Adipose tissue (tissue), 3 donors: ENCODE measurements around the gene SLC38A1. TPM values are rescaled to one million over a fixed set of nuclear protein-coding genes. Genes with fewer than 3 reads are reported as not detected.
"Not testable (repeated sequence)": the region's sequence is repeated elsewhere in the genome, so short reads cannot be mapped to it uniquely, and the experiment has no call there.

Experiments used
- H3K27ac ChIP-seq: one replicate; pipeline ENCODE4 v1.5.1; 2013; ENCODE audit warnings: low read depth, low read length
- WGBS, 3 donors: extraction: QIAGEN DNeasy Blood & Tissue Kit; methylation state at CpG; one replicate each; pipeline ENCODE4 v1.1.7; 2013; 5-methylcytosine and 5-hydroxymethylcytosine counted together
- polyA plus RNA-seq, 3 donors: library from polyadenylated mRNA; stranded (reverse); fragments of 200-250 nt; gene quantifications; one replicate each; pipeline ENCODE4 v1.2.3, GENCODE V29; 2013
- donor health status: healthy with polysubstance abuse.
- donor health status: Bipolar disorder and iron deficiency.
- donor health status: healthy.

SLC38A1 gene
- polyA plus RNA-seq, 3 donors, result 2.6 to 9.6 (median 3.3) TPM

GRCh38 chr12:46266382-46266791 is 2.5 kb downstream of the SLC38A1 start:
- no peak overlapping the region for H3K27ac ChIP-seq
- 32 to 71% (median 48%) methylated on average over 7 of the region's 7 CpGs for WGBS, 3 donors

GRCh38 chr12:46265734-46266133 is 3.1 kb downstream of the SLC38A1 start:
- H3K27ac ChIP-seq, result no peak overlapping the region
- 84 to 96% (median 89%) methylated on average over 3 of the region's 3 CpGs for WGBS, 3 donors

GRCh38 chr12:46265102-46265501 is 3.7 kb downstream of the SLC38A1 start:
- H3K27ac ChIP-seq, result no peak overlapping the region

GRCh38 chr12:46264057-46264456 is 4.8 kb downstream of the SLC38A1 start:
- WGBS, 3 donors, result 0 to 89% (median 29%) methylated on average over 1 of the region's 1 CpG

GRCh38 chr12:46263140-46264016 is 5.5 kb downstream of the SLC38A1 start:
- 83 to 94% (median 93%) methylated on average over 6 of the region's 6 CpGs for WGBS, 3 donors
- H3K27ac ChIP-seq, result no peak overlapping the region

More at GRCh38 chr12:46264057-46264456, 4.8 kb downstream of the SLC38A1 start:
- H3K27ac ChIP-seq, result no peak overlapping the region

GRCh38 chr12:46261646-46262045 is 7.2 kb downstream of the SLC38A1 start:
- 81 to 92% (median 92%) methylated on average over 2 of the region's 2 CpGs for WGBS, 3 donors
- no peak overlapping the region for H3K27ac ChIP-seq

GRCh38 chr12:46260913-46261476 is 7.8 kb downstream of the SLC38A1 start:
- 68 to 83% (median 81%) methylated on average over 2 of the region's 2 CpGs for WGBS, 3 donors
- H3K27ac ChIP-seq, result no peak overlapping the region

GRCh38 chr12:46260124-46260912 is 8.5 kb downstream of the SLC38A1 start:
- H3K27ac ChIP-seq, result no peak overlapping the region
- whole genome bisulfite sequencing, 3 donors, result 53 to 70% (median 62%) methylated on average over 5 of the region's 5 CpGs

- no peak overlapping the region for H3K27ac ChIP-seq
- WGBS, 3 donors, result 46 to 84% (median 66%) methylated on average over 1 of the region's 1 CpG
These were observed 9.1 kb downstream of the SLC38A1 start for GRCh38 chr12:46259713-46260112.

GRCh38 chr12:46259071-46259470 is 9.8 kb downstream of the SLC38A1 start:
- WGBS, 3 donors, result 87 to 99% (median 94%) methylated on average over 4 of the region's 4 CpGs
- no peak overlapping the region for H3K27ac ChIP-seq

GRCh38 chr12:46258129-46258528 is 10.7 kb downstream of the SLC38A1 start:
- WGBS, 3 donors, result 69 to 91% (median 91%) methylated on average over 2 of the region's 2 CpGs
- H3K27ac ChIP-seq, result no peak overlapping the region

GRCh38 chr12:46256942-46257341 is 11.9 kb downstream of the SLC38A1 start:
- H3K27ac ChIP-seq, result no peak overlapping the region
- 85 to 97% (median 90%) methylated on average over 3 of the region's 3 CpGs for WGBS, 3 donors

- 96 to 99% (median 98%) methylated on average over 2 of the region's 2 CpGs for WGBS, 3 donors
- H3K27ac ChIP-seq, result no peak overlapping the region
These were observed 15.2 kb downstream of the SLC38A1 start for GRCh38 chr12:46253544-46254162.

GRCh38 chr12:46251994-46252393 is 16.8 kb downstream of the SLC38A1 start:
- H3K27ac ChIP-seq, result not testable (repeated sequence)
- WGBS, 3 donors, result 91 to 98% (median 96%) methylated on average over 5 of the region's 5 CpGs

GRCh38 chr12:46249960-46250359 is 18.9 kb downstream of the SLC38A1 start:
- WGBS, 3 donors, result 70 to 95% (median 82%) methylated on average over 4 of the region's 4 CpGs
- H3K27ac ChIP-seq, result not testable (repeated sequence)

- H3K27ac ChIP-seq, result no peak overlapping the region
- WGBS, 3 donors, result 81 to 91% (median 85%) methylated on average over 15 of the region's 15 CpGs
These were observed 22.7 kb downstream of the SLC38A1 start for GRCh38 chr12:46246021-46246700.

- no peak overlapping the region for H3K27ac ChIP-seq
These were observed 23.8 kb downstream of the SLC38A1 start for GRCh38 chr12:46244997-46245396.

- 84 to 98% (median 88%) methylated on average over 1 of the region's 1 CpG for WGBS, 3 donors
- H3K27ac ChIP-seq, result no peak overlapping the region
These were observed 24.4 kb downstream of the SLC38A1 start for GRCh38 chr12:46244273-46244915.
